ENCODE results near the gene ROR1. TPM values are rescaled to one million over a fixed set of nuclear protein-coding genes. Genes with fewer than 3 reads are reported as not detected.

The ROR1 gene
- total RNA-seq, 4 donors from 2014 or later = 0.73 to 2.6 (median 1.4) TPM

DNA sequence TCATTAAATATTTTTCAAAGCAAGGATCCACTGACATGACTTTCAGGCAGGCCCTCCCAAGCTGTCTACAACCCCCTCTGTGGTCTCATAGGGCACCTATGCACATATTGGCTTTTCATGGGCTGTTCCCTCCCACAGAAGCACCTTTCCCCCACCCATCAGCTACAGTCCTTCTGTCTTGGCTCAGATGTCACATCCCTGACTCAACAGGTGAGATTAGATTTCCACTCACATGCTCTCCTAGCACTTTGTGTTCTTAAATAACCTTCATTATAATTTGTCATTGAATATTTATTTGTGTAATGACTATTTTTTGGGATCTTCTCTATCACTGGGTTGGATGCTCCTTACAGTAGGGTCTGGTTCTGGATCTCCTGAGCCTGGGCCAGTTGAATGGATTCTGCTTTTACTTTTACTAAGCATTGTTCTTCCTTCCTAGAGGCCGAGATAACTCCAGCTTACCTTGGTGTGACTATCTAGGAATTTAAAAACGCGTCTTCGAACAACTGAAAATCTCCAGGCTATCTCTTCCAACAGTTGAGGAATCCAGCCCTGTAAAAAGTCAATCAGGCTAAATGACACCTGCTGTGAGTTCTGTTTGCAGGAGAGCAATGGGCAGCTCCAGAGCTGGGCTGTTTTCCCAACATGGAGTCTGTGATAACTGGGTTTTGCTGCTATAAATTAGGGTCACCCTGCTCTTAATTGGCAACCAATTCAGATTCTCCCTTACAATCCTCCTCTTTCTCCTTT lies 16.2 kb downstream of the ROR1 start:
- Histone ChIP-seq H3K9me3 (no peaks in the 10 kb centered on the region), H3K27me3 (peaks cover 5% of the 10 kb centered on the region), H3K36me3 (no peaks in the 10 kb centered on the region), H3K27ac (no peak overlapping the region), H3K4me1 (peaks cover 0 to 4% of the 10 kb centered on the region in 2 donors), H3K4me3 (replicated peaks in 1 of 3) (no peak overlapping the region)
- intact Hi-C loops (cut with DNase I) = no loop called here
- TF ChIP-seq CTCF (IDR thresholded peaks at IDR 0.05) = no peak
- TF ChIP-seq POLR2A (IDR thresholded peaks at IDR 0.05) = no peak
- no peak for DNase-seq
- 92 to 99% methylated on average over 4 of the region's 4 CpGs for WGBS, 2 donors

GRCh38 chr1:63790989-63791388 lies 17.2 kb downstream of the ROR1 start:
- Histone ChIP-seq H3K9me3 (no peaks in the 10 kb centered on the region), H3K4me3 (replicated peaks in 1 of 3) (no peak overlapping the region), H3K27ac (no peak overlapping the region), H3K36me3 (no peaks in the 10 kb centered on the region), H3K27me3 (peaks cover 5% of the 10 kb centered on the region), H3K4me1 (peaks cover 0 to 7% of the 10 kb centered on the region in 2 donors)
- intact Hi-C loops (cut with DNase I) = no loop called here
- no peak for DNase-seq
- WGBS, 2 donors = 78 to 88% methylated on average over 1 of the region's 1 CpG
- no peak for TF ChIP-seq POLR2A (IDR thresholded peaks at IDR 0.05)
- no peak for TF ChIP-seq CTCF (IDR thresholded peaks at IDR 0.05)

DNA sequence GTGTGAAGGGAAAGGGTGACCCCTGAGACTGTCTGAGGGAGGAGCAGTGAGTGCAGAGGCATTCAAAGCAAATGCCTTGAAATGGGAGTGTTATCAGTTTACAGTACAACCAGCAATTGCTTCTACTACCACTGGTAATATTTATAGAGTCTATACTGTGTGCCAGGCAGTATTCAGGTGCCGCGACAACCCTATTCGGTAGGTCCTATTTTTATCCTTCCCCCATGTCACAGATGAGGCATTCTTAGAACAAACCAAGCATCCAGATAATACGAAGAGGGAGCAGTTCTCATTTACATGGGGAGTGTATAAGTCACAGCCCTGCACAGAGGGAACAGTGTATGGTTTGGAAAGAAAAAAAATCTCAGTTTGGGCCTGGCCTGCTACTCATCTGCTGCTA lies 18.3 kb downstream of the ROR1 start:
- intact Hi-C loops (cut with DNase I) = no loop called here
- WGBS, 2 donors = 88 to 94% methylated on average over 4 of the region's 4 CpGs
- peaks cover 0 to 7% of the 10 kb centered on the region in 2 donors for H3K4me1 ChIP-seq
- no peaks in the 10 kb centered on the region for H3K9me3 ChIP-seq
- no peak overlapping the region for H3K27ac ChIP-seq
- no peaks in the 10 kb centered on the region for H3K36me3 ChIP-seq
- DNase-seq = no peak
- peaks cover 5% of the 10 kb centered on the region for H3K27me3 ChIP-seq
- no peak overlapping the region for H3K4me3 ChIP-seq (replicated peaks in 1 of 3)
- TF ChIP-seq POLR2A (IDR thresholded peaks at IDR 0.05) (no peak), CTCF (IDR thresholded peaks at IDR 0.05) (no peak)

GRCh38 chr1:63793741-63794240 lies 20.0 kb downstream of the ROR1 start:
- intact Hi-C loops (cut with DNase I) = no loop called here
- Histone ChIP-seq H3K4me1 (peaks cover 0 to 7% of the 10 kb centered on the region in 2 donors), H3K4me3 (replicated peaks in 1 of 3) (no peak overlapping the region), H3K27ac (no peak overlapping the region), H3K9me3 (no peaks in the 10 kb centered on the region), H3K36me3 (no peaks in the 10 kb centered on the region), H3K27me3 (peaks cover 5% of the 10 kb centered on the region)
- no peak for DNase-seq
- TF ChIP-seq POLR2A (IDR thresholded peaks at IDR 0.05) (no peak), CTCF (IDR thresholded peaks at IDR 0.05) (no peak)
- 87 to 88% methylated on average over 6 to 8 of the region's 8 CpGs for WGBS, 2 donors

GRCh38 chr1:63794354-63794753 lies 20.5 kb downstream of the ROR1 start:
- DNase-seq = no peak
- TF ChIP-seq CTCF (IDR thresholded peaks at IDR 0.05) = no peak
- no peak for TF ChIP-seq POLR2A (IDR thresholded peaks at IDR 0.05)
- 94 to 97% methylated on average over 6 to 7 of the region's 7 CpGs for WGBS, 2 donors
- intact Hi-C loops (cut with DNase I) = no loop called here
- H3K27ac ChIP-seq = no peak overlapping the region
- no peak overlapping the region for H3K4me3 ChIP-seq (replicated peaks in 1 of 3)
- H3K27me3 ChIP-seq = peaks cover 5% of the 10 kb centered on the region
- no peaks in the 10 kb centered on the region for H3K36me3 ChIP-seq
- peaks cover 0 to 7% of the 10 kb centered on the region in 2 donors for H3K4me1 ChIP-seq
- H3K9me3 ChIP-seq = no peaks in the 10 kb centered on the region

All from thyroid gland (tissue), 4 donors.